ENCODE results near the gene CCDC63. TPM values are rescaled to one million over a fixed set of nuclear protein-coding genes. Genes with fewer than 3 reads are reported as not detected.

The CCDC63 gene
- total and polyA plus RNA-seq, 2 donors (not counting 1 experiment from before 2014, with no cell fraction given), result not detected

DNA sequence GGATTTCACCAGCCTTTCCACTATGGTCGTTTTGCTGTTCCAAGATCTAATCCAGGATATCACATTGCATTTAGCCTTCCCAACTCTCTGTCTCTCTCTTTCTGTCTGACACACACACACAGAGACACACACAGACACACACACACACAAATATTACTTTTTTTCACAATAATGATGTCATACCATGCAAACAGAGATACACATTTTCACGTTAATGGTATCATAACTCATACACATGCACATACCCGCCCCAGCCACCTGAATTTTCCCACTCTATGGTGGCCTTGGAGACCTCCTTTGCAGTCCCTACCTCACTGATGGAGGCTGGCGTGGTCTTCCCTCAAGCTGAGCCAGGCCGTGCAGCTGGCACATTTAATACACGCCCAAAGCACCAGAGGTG is 80.8 kb downstream of the CCDC63 start:
- no peak for DNase-seq (ENCODE audit: low read depth in 2 of 2)
- no peak for TF ChIP-seq EZH2 (IDR thresholded peaks at IDR 0.05; ENCODE audit: low read length, missing control alignments)
- TF ChIP-seq, protein P1, sequence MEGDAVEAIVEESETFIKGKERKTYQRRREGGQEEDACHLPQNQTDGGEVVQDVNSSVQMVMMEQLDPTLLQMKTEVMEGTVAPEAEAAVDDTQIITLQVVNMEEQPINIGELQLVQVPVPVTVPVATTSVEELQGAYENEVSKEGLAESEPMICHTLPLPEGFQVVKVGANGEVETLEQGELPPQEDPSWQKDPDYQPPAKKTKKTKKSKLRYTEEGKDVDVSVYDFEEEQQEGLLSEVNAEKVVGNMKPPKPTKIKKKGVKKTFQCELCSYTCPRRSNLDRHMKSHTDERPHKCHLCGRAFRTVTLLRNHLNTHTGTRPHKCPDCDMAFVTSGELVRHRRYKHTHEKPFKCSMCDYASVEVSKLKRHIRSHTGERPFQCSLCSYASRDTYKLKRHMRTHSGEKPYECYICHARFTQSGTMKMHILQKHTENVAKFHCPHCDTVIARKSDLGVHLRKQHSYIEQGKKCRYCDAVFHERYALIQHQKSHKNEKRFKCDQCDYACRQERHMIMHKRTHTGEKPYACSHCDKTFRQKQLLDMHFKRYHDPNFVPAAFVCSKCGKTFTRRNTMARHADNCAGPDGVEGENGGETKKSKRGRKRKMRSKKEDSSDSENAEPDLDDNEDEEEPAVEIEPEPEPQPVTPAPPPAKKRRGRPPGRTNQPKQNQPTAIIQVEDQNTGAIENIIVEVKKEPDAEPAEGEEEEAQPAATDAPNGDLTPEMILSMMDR (conservative IDR thresholded peaks at IDR 0.05 in 1 of 2, IDR thresholded peaks at IDR 0.05 in 1 of 2; ENCODE audit: low read depth in 1 of 2, low read length in 2 of 2), result no peak
- Histone ChIP-seq H3K36me3 (ENCODE audit: control insufficient read depth, insufficient read depth, low read length) (no peaks in the 10 kb centered on the region), H3K4me3 (replicated peaks in 1 of 4; ENCODE audit: control extremely low read depth in 1 of 4, insufficient read depth in 1 of 4, low read depth in 3 of 4, low read length in 4 of 4) (no peak overlapping the region), H3K9me3 (ENCODE audit: control insufficient read depth, insufficient read depth, low read depth, low read length) (no peaks in the 10 kb centered on the region), H4K20me1 (ENCODE audit: control insufficient read depth, extremely low read depth, insufficient read depth, low read length) (no peaks in the 10 kb centered on the region), H3K27ac (ENCODE audit: insufficient read depth, low read length) (no peak overlapping the region), H3K4me2 (ENCODE audit: extremely low read depth, insufficient read depth, low read length) (no peak overlapping the region), H2AFZ (ENCODE audit: low read length) (no peak overlapping the region), H3K27me3 (ENCODE audit: control insufficient read depth, insufficient read depth, low read length) (no peaks in the 10 kb centered on the region), H3K79me2 (ENCODE audit: control insufficient read depth, insufficient read depth, low read length) (no peaks in the 10 kb centered on the region), H3K9ac (ENCODE audit: insufficient read depth, low read length) (no peak overlapping the region), H3K4me1 (ENCODE audit: control insufficient read depth, extremely low read depth, insufficient read depth, low read length) (no peaks in the 10 kb centered on the region)

DNA sequence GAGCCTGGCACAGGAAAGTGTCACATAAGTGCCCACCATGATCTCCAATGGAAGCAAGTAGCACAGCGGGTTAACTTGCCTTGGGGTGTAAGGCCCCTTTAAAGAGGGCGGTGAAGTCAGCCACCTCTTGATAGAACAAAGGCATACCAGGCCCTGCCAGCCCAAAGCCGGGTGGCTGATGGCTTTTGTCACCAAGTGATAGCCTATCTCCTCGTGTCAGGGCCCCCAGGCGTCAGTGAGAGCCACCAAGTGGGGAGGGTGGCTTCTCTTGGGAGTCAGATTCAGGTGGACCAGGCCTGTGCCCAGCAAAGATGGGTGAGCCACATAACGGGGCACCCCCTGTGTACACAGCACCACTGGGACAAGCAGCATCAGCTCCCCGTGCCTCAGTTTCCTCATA is 81.9 kb downstream of the CCDC63 start:
- Histone ChIP-seq H2AFZ (ENCODE audit: low read length) (no peak overlapping the region), H3K4me1 (ENCODE audit: control insufficient read depth, extremely low read depth, insufficient read depth, low read length) (no peaks in the 10 kb centered on the region), H3K27me3 (ENCODE audit: control insufficient read depth, insufficient read depth, low read length) (no peaks in the 10 kb centered on the region), H3K9me3 (ENCODE audit: control insufficient read depth, insufficient read depth, low read depth, low read length) (no peaks in the 10 kb centered on the region), H4K20me1 (ENCODE audit: control insufficient read depth, extremely low read depth, insufficient read depth, low read length) (no peaks in the 10 kb centered on the region), H3K9ac (ENCODE audit: insufficient read depth, low read length) (no peak overlapping the region), H3K36me3 (ENCODE audit: control insufficient read depth, insufficient read depth, low read length) (no peaks in the 10 kb centered on the region), H3K4me2 (ENCODE audit: extremely low read depth, insufficient read depth, low read length) (no peak overlapping the region), H3K79me2 (ENCODE audit: control insufficient read depth, insufficient read depth, low read length) (no peaks in the 10 kb centered on the region), H3K4me3 (replicated peaks in 1 of 4; ENCODE audit: control extremely low read depth in 1 of 4, insufficient read depth in 1 of 4, low read depth in 3 of 4, low read length in 4 of 4) (no peak overlapping the region), H3K27ac (ENCODE audit: insufficient read depth, low read length) (no peak overlapping the region)
- no peak for DNase-seq (ENCODE audit: low read depth in 2 of 2)
- TF ChIP-seq, protein P1 (conservative IDR thresholded peaks at IDR 0.05 in 1 of 2, IDR thresholded peaks at IDR 0.05 in 1 of 2; ENCODE audit: low read depth in 1 of 2, low read length in 2 of 2), result no peak
- TF ChIP-seq EZH2 (IDR thresholded peaks at IDR 0.05; ENCODE audit: low read length, missing control alignments), result no peak

DNA sequence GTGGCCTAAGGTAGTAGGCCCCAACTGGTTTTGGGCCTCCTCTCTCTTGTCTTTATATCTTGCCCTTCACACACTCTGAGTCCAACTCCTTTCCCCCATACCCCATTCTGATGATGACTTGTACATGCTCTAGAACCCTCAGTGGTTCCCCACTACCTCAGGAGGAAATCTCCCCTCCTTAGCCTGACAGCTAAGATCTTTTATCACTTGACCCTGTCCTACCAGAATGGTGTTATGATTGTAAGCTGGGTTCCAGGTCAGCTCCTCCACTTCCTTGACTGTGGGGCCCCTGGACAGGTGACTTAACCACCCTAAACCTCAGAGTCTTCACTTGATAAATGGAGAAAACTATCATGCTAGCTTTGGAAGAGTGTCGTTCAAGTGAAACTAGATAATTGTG is 83.0 kb downstream of the CCDC63 start:
- H3K4me2 ChIP-seq (ENCODE audit: extremely low read depth, insufficient read depth, low read length), result no peak overlapping the region
- H3K9me3 ChIP-seq (ENCODE audit: control insufficient read depth, insufficient read depth, low read depth, low read length), result no peaks in the 10 kb centered on the region
- no peak overlapping the region for H2AFZ ChIP-seq (ENCODE audit: low read length)
- H3K27me3 ChIP-seq (ENCODE audit: control insufficient read depth, insufficient read depth, low read length), result no peaks in the 10 kb centered on the region
- no peaks in the 10 kb centered on the region for H4K20me1 ChIP-seq (ENCODE audit: control insufficient read depth, extremely low read depth, insufficient read depth, low read length)
- H3K36me3 ChIP-seq (ENCODE audit: control insufficient read depth, insufficient read depth, low read length), result no peaks in the 10 kb centered on the region
- H3K4me1 ChIP-seq (ENCODE audit: control insufficient read depth, extremely low read depth, insufficient read depth, low read length), result no peaks in the 10 kb centered on the region
- no peak overlapping the region for H3K27ac ChIP-seq (ENCODE audit: insufficient read depth, low read length)
- H3K9ac ChIP-seq (ENCODE audit: insufficient read depth, low read length), result no peak overlapping the region
- no peaks in the 10 kb centered on the region for H3K79me2 ChIP-seq (ENCODE audit: control insufficient read depth, insufficient read depth, low read length)
- H3K4me3 ChIP-seq (replicated peaks in 1 of 4; ENCODE audit: control extremely low read depth in 1 of 4, insufficient read depth in 1 of 4, low read depth in 3 of 4, low read length in 4 of 4), result no peak overlapping the region
- DNase-seq (ENCODE audit: low read depth in 2 of 2), result no peak
- TF ChIP-seq EZH2 (IDR thresholded peaks at IDR 0.05; ENCODE audit: low read length, missing control alignments), result no peak
- TF ChIP-seq, protein P1 (conservative IDR thresholded peaks at IDR 0.05 in 1 of 2, IDR thresholded peaks at IDR 0.05 in 1 of 2; ENCODE audit: low read depth in 1 of 2, low read length in 2 of 2), result no peak

Data from fibroblast of lung (primary cell).